WERI-Rb-1 (cell line): ENCODE measurements around the gene SMIM24.

Source experiments
- DNase-seq: peaks from one replicate; pipeline ENCODE4 v3.0.0-alpha.2; 2020
- H3K27ac ChIP-seq: fragments of 250-450 bp; sonication (Bioruptor Pico); 2 replicates; pipeline ENCODE4 v1.5.1; 2020; ENCODE audit warnings: mild to moderate bottlenecking, moderate library complexity
- H3K27me3 ChIP-seq: fragments of 250-450 bp; sonication (Bioruptor Pico); 2 replicates; pipeline ENCODE4 v1.5.1; 2021; ENCODE audit warnings: mild to moderate bottlenecking, low read depth, moderate library complexity; ENCODE audit not compliant: insufficient read depth, severe bottlenecking
- H3K36me3 ChIP-seq: fragments of 250-450 bp; sonication (Bioruptor Pico); 2 replicates; pipeline ENCODE4 v1.5.1; 2020; ENCODE audit warnings: mild to moderate bottlenecking, moderate library complexity
- H3K4me3 ChIP-seq: 2 replicates; pipeline ENCODE4 v1.5.1; 2011; ENCODE audit warnings: low read depth, mild to moderate bottlenecking, control low read depth, low read length
- H3K9me3 ChIP-seq: fragments of 250-450 bp; sonication (Bioruptor Pico); 2 replicates; pipeline ENCODE4 v1.5.1; 2021; ENCODE audit warnings: mild to moderate bottlenecking, moderate library complexity; ENCODE audit not compliant: severe bottlenecking
- CTCF ChIP-seq: IDR thresholded peaks from 2 replicates; pipeline ENCODE4 v1.5.1; 2011; ENCODE audit warnings: low read depth, mild to moderate bottlenecking, control low read depth, inconsistent platforms, low read length

The SMIM24 gene

GRCh38 chr19:3494051-3494450, 13.7 kb upstream of the SMIM24 start:
- DNase-seq, result peak; percentile 61
- Histone ChIP-seq H3K27ac (no peak overlapping the region), H3K27me3 (no peaks in the 10 kb centered on the region), H3K9me3 (no peaks in the 10 kb centered on the region), H3K36me3 (peaks cover 38% of the 10 kb centered on the region), H3K4me3 (no peak overlapping the region)
- no peak for TF ChIP-seq CTCF

- no peak for DNase-seq
- Histone ChIP-seq H3K27ac (no peak overlapping the region), H3K36me3 (peaks cover 38% of the 10 kb centered on the region), H3K4me3 (no peak overlapping the region), H3K9me3 (no peaks in the 10 kb centered on the region), H3K27me3 (no peaks in the 10 kb centered on the region)
- no peak for TF ChIP-seq CTCF
These were observed 13.3 kb upstream of the SMIM24 start for GRCh38 chr19:3493651-3494050.

- DNase-seq, result no peak
- Histone ChIP-seq H3K4me3 (no peak overlapping the region), H3K27ac (no peak overlapping the region), H3K9me3 (no peaks in the 10 kb centered on the region), H3K27me3 (no peaks in the 10 kb centered on the region), H3K36me3 (peaks cover 38% of the 10 kb centered on the region)
- TF ChIP-seq CTCF, result no peak
These were observed 12.6 kb upstream of the SMIM24 start for GRCh38 chr19:3492919-3493318.

GRCh38 chr19:3492131-3492839, 12.0 kb upstream of the SMIM24 start:
- H3K27ac ChIP-seq, result no peak overlapping the region
- no peak for TF ChIP-seq CTCF
- no peaks in the 10 kb centered on the region for H3K9me3 ChIP-seq
- DNase-seq, result no peak
- no peaks in the 10 kb centered on the region for H3K27me3 ChIP-seq
- H3K36me3 ChIP-seq, result peaks cover 38% of the 10 kb centered on the region
- no peak overlapping the region for H3K4me3 ChIP-seq

- no peak for DNase-seq
- no peak overlapping the region for H3K4me3 ChIP-seq
- no peaks in the 10 kb centered on the region for H3K27me3 ChIP-seq
- peaks cover 38% of the 10 kb centered on the region for H3K36me3 ChIP-seq
- no peaks in the 10 kb centered on the region for H3K9me3 ChIP-seq
- no peak overlapping the region for H3K27ac ChIP-seq
- TF ChIP-seq CTCF, result no peak
These were observed 11.2 kb upstream of the SMIM24 start for GRCh38 chr19:3491396-3492119.
